GM12865 (cell line): ENCODE data around the gene BOC.

ENCODE experiments used
- DNase-seq: peaks from one replicate; pipeline ENCODE4 v3.0.0; 2010; ENCODE audit warnings: low read depth
- H3K4me3 ChIP-seq: 2 replicates; pipeline ENCODE4 v1.5.1; 2011; ENCODE audit warnings: mild to moderate bottlenecking, low read depth, low read length, control low read depth
- TF ChIP-seq, protein P1 (sequence below): IDR thresholded peaks from 2 replicates; pipeline ENCODE4 v1.5.1; 2011; ENCODE audit warnings: low read length, control low read depth, low read depth, inconsistent platforms; ENCODE audit not compliant: insufficient read depth; ENCODE audit errors: missing control alignments

The BOC gene

DNA sequence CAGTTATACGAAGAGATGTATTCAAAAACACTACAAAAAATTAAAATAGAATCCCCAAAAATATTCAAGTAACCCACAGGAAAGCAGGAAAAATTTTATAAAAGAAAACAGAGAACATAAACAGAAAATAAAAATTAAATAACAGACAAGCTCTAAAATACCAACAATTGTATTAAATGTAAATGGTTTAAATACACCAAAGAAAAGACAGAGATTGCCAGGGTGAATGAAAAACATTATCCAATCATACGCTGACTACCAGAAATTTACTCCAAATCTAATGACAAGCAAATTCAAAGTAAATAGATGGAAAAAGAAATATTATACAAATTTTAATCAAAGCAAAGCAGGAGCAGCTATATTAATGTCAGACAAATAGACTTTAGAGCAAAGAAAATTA lies 103.6 kb downstream of the BOC start:
- no peak overlapping the region for H3K4me3 ChIP-seq
- no peak for DNase-seq
- TF ChIP-seq, protein P1, sequence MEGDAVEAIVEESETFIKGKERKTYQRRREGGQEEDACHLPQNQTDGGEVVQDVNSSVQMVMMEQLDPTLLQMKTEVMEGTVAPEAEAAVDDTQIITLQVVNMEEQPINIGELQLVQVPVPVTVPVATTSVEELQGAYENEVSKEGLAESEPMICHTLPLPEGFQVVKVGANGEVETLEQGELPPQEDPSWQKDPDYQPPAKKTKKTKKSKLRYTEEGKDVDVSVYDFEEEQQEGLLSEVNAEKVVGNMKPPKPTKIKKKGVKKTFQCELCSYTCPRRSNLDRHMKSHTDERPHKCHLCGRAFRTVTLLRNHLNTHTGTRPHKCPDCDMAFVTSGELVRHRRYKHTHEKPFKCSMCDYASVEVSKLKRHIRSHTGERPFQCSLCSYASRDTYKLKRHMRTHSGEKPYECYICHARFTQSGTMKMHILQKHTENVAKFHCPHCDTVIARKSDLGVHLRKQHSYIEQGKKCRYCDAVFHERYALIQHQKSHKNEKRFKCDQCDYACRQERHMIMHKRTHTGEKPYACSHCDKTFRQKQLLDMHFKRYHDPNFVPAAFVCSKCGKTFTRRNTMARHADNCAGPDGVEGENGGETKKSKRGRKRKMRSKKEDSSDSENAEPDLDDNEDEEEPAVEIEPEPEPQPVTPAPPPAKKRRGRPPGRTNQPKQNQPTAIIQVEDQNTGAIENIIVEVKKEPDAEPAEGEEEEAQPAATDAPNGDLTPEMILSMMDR = no peak

DNA sequence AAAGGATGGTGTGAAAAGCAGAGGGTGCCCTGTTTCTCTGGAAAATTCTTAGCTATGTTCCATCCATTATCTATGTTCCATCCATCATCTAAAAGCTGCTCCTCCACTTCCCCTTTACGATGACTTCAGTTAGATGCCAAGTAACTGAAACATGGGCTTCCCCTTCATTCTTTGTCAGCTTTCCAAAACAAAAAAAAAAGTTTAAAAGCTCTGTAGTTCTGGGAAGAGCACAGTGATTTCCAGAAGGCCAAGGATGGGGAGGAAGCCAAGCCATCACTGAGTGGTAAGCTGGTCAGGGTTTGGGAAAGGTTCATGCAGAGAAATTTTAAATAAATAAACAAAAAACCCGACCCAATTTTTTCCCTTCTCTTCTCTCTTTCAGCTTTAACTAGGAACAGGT lies 118.4 kb downstream of the BOC start:
- DNase-seq = no peak
- TF ChIP-seq, protein P1 = no peak
- no peak overlapping the region for H3K4me3 ChIP-seq

DNA sequence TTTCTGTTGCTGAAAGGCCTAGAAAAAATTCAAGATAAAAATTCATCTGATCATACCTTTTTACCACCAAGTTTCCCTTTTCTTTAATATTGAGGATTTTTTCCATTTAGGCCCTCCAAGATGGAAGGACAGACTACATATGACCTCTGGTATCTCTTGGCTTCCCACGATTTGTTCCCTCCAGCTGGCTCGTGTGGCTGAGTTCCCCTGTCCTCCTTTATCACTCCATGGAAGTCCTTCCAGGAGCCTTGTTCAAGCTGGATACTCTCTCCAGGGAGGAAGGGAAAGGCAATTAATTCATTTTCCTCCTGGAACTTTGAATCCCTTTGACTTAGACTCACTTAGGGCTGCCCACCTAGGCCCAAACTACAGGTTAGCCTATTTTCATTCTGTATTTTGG lies 119.4 kb downstream of the BOC start:
- TF ChIP-seq, protein P1 = no peak
- H3K4me3 ChIP-seq = no peak overlapping the region
- no peak for DNase-seq

DNA sequence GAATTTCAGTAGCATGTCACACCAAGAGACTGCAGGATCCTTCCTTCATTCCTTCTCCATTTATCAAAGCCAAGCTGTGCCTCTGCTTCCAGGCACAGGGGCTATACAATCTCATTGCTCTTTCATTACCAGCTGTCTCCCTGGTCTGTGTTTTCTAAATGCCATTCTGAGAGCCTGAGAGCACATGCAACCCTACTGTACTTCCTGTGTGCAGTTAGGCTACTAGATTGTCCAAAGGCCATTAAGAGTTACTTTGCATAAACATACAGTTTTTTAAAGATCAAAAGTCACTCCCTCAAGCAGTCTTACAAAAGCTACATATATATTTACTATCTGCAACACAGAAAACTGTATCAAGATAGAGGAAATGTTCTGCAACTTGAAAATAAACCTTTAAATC lies 119.8 kb downstream of the BOC start:
- no peak overlapping the region for H3K4me3 ChIP-seq
- no peak for DNase-seq
- TF ChIP-seq, protein P1 = no peak
